SJSA1 (cell line): ENCODE measurements around the gene IP6K3. TPM values are rescaled to one million over a fixed set of nuclear protein-coding genes. Genes with fewer than 3 reads are reported as not detected.

Experiments
- DNase-seq, 2 experiments: peaks; one replicate each; pipeline ENCODE4 v3.0.0-alpha.2; 2015 to 2020; ENCODE audit warnings: low spot score in 2 of 2, low read depth in 1 of 2
- H3K27ac ChIP-seq: fragments of 250-450 bp; sonication (Bioruptor Pico); 2 replicates; pipeline ENCODE4 v1.5.1; 2020; ENCODE audit warnings: mild to moderate bottlenecking, moderate library complexity
- H3K27me3 ChIP-seq: fragments of 250-450 bp; sonication (Bioruptor Pico); replicated peaks from 2 replicates; pipeline ENCODE4 v1.5.1; 2020; ENCODE audit warnings: mild to moderate bottlenecking, moderate library complexity
- H3K36me3 ChIP-seq: fragments of 250-450 bp; sonication (Bioruptor Pico); 2 replicates; pipeline ENCODE4 v1.5.1; 2020; ENCODE audit warnings: mild to moderate bottlenecking
- H3K4me1 ChIP-seq: fragments of 250-450 bp; sonication (Bioruptor Pico); replicated peaks from 2 replicates; pipeline ENCODE4 v1.6.1; 2021; ENCODE audit warnings: mild to moderate bottlenecking
- H3K4me3 ChIP-seq: fragments of 250-450 bp; sonication (Bioruptor Pico); 2 replicates; pipeline ENCODE4 v1.5.1; 2020; ENCODE audit warnings: mild to moderate bottlenecking
- H3K9me3 ChIP-seq: fragments of 250-450 bp; sonication (Bioruptor Pico); replicated peaks from 2 replicates; pipeline ENCODE4 v1.5.1; 2020; ENCODE audit warnings: mild to moderate bottlenecking
- total RNA-seq: library from RNA; depleted of rRNA; stranded (reverse); fragments of >200 nt; shearing (Covaris generic); gene quantifications from 2 replicates; pipeline ENCODE4 v1.2.3, GENCODE V29; 2014

IP6K3 gene
- total RNA-seq, 1 experiment from 2014 or later: 5.3 TPM

- Histone ChIP-seq H3K4me3 (no peak overlapping the region), H3K36me3 (peaks cover 82% of the 10 kb centered on the region), H3K27me3 (no peaks in the 10 kb centered on the region), H3K4me1 (peaks cover 83% of the 10 kb centered on the region), H3K9me3 (no peaks in the 10 kb centered on the region), H3K27ac (no peak overlapping the region)
- DNase-seq: no peak
These were observed 54.5 kb downstream of the IP6K3 start for GRCh38 chr6:33692078-33692759.

GRCh38 chr6:33691456-33692077 is 55.1 kb downstream of the IP6K3 start:
- no peak for DNase-seq
- H3K27me3 ChIP-seq: no peaks in the 10 kb centered on the region
- H3K9me3 ChIP-seq: no peaks in the 10 kb centered on the region
- H3K36me3 ChIP-seq: peaks cover 79% of the 10 kb centered on the region
- H3K4me3 ChIP-seq: no peak overlapping the region
- H3K27ac ChIP-seq: peak overlapping the region; percentile 96
- H3K4me1 ChIP-seq: peaks cover 77% of the 10 kb centered on the region

GRCh38 chr6:33690766-33691165 is 55.9 kb downstream of the IP6K3 start:
- no peaks in the 10 kb centered on the region for H3K27me3 ChIP-seq
- peaks cover 71% of the 10 kb centered on the region for H3K4me1 ChIP-seq
- peak in 1 of 2 experiments; percentile 69 for DNase-seq
- peaks cover 79% of the 10 kb centered on the region for H3K36me3 ChIP-seq
- H3K9me3 ChIP-seq: no peaks in the 10 kb centered on the region
- H3K27ac ChIP-seq: peak overlapping the region; percentile 96
- H3K4me3 ChIP-seq: no peak overlapping the region

GRCh38 chr6:33689879-33690278 is 56.8 kb downstream of the IP6K3 start:
- Histone ChIP-seq H3K4me3 (no peak overlapping the region), H3K4me1 (peaks cover 62% of the 10 kb centered on the region), H3K9me3 (no peaks in the 10 kb centered on the region), H3K36me3 (peaks cover 77% of the 10 kb centered on the region), H3K27ac (peak overlapping the region; percentile 96), H3K27me3 (no peaks in the 10 kb centered on the region)
- DNase-seq: peak; percentile 61 to 88

- no peaks in the 10 kb centered on the region for H3K27me3 ChIP-seq
- peaks cover 83% of the 10 kb centered on the region for H3K36me3 ChIP-seq
- DNase-seq: no peak
- peak overlapping the region; percentile 96 for H3K27ac ChIP-seq
- H3K9me3 ChIP-seq: no peaks in the 10 kb centered on the region
- no peak overlapping the region for H3K4me3 ChIP-seq
- peaks cover 54% of the 10 kb centered on the region for H3K4me1 ChIP-seq
These were observed 57.6 kb downstream of the IP6K3 start for GRCh38 chr6:33689148-33689494.

- no peaks in the 10 kb centered on the region for H3K27me3 ChIP-seq
- H3K9me3 ChIP-seq: no peaks in the 10 kb centered on the region
- H3K4me1 ChIP-seq: peaks cover 49% of the 10 kb centered on the region
- H3K27ac ChIP-seq: peak overlapping the region; percentile 96
- peaks cover 85% of the 10 kb centered on the region for H3K36me3 ChIP-seq
- no peak for DNase-seq
- no peak overlapping the region for H3K4me3 ChIP-seq
These were observed 58.1 kb downstream of the IP6K3 start for GRCh38 chr6:33688451-33689147.

- Histone ChIP-seq H3K36me3 (peaks cover 85% of the 10 kb centered on the region), H3K27me3 (no peaks in the 10 kb centered on the region), H3K27ac (no peak overlapping the region), H3K9me3 (no peaks in the 10 kb centered on the region), H3K4me1 (peaks cover 43% of the 10 kb centered on the region), H3K4me3 (no peak overlapping the region)
- DNase-seq: no peak
These were observed 58.7 kb downstream of the IP6K3 start for GRCh38 chr6:33688006-33688405.

GRCh38 chr6:33686981-33687975 is 59.4 kb downstream of the IP6K3 start:
- no peak overlapping the region for H3K4me3 ChIP-seq
- DNase-seq: no peak
- peaks cover 36% of the 10 kb centered on the region for H3K4me1 ChIP-seq
- H3K36me3 ChIP-seq: peaks cover 85% of the 10 kb centered on the region
- H3K27me3 ChIP-seq: no peaks in the 10 kb centered on the region
- H3K9me3 ChIP-seq: no peaks in the 10 kb centered on the region
- H3K27ac ChIP-seq: no peak overlapping the region

- Histone ChIP-seq H3K36me3 (peaks cover 78% of the 10 kb centered on the region), H3K27ac (no peak overlapping the region), H3K27me3 (no peaks in the 10 kb centered on the region), H3K9me3 (no peaks in the 10 kb centered on the region), H3K4me3 (no peak overlapping the region), H3K4me1 (peaks cover 27% of the 10 kb centered on the region)
- DNase-seq: no peak
These were observed 60.3 kb downstream of the IP6K3 start for GRCh38 chr6:33686225-33686924.

- Histone ChIP-seq H3K27me3 (no peaks in the 10 kb centered on the region), H3K9me3 (no peaks in the 10 kb centered on the region), H3K27ac (no peak overlapping the region), H3K4me3 (no peak overlapping the region), H3K36me3 (peaks cover 75% of the 10 kb centered on the region), H3K4me1 (peaks cover 19% of the 10 kb centered on the region)
- DNase-seq: no peak
These were observed 61.1 kb downstream of the IP6K3 start for GRCh38 chr6:33685411-33686224.

- H3K4me1 ChIP-seq: peaks cover 13% of the 10 kb centered on the region
- no peaks in the 10 kb centered on the region for H3K9me3 ChIP-seq
- no peak for DNase-seq
- H3K4me3 ChIP-seq: no peak overlapping the region
- H3K36me3 ChIP-seq: peaks cover 76% of the 10 kb centered on the region
- H3K27ac ChIP-seq: no peak overlapping the region
- no peaks in the 10 kb centered on the region for H3K27me3 ChIP-seq
These were observed 61.7 kb downstream of the IP6K3 start for GRCh38 chr6:33684983-33685382.

GRCh38 chr6:33684428-33684896 is 62.2 kb downstream of the IP6K3 start:
- Histone ChIP-seq H3K27ac (no peak overlapping the region), H3K4me1 (peaks cover 8% of the 10 kb centered on the region), H3K36me3 (peaks cover 77% of the 10 kb centered on the region), H3K4me3 (no peak overlapping the region), H3K27me3 (no peaks in the 10 kb centered on the region), H3K9me3 (no peaks in the 10 kb centered on the region)
- no peak for DNase-seq
